GM23248 (cell line): Measurements from ENCODE around the gene LGALS3BP.

Experiments used
- EZH2 ChIP-seq: fragments of 200-600 bp; sonication (generic); IDR thresholded peaks from 2 replicates; pipeline ENCODE4 v1.6.1; 2018; ENCODE audit warnings: antibody characterized with exemption, mild to moderate bottlenecking; ENCODE audit not compliant: insufficient read depth, poor library complexity, severe bottlenecking
- EZH2phosphoT487 ChIP-seq: fragments of 200-600 bp; sonication (generic); IDR thresholded peaks from 2 replicates; pipeline ENCODE4 v1.6.1; 2018; ENCODE audit warnings: antibody characterized with exemption, moderate library complexity, mild to moderate bottlenecking, low read depth; ENCODE audit not compliant: insufficient read depth

GRCh38 chr17:78999056-78999768 is 19.5 kb upstream of the LGALS3BP start:
- TF ChIP-seq EZH2phosphoT487, result no peak
- no peak for TF ChIP-seq EZH2
